ENCODE results near the gene RGSL1.

GRCh38 chr1:182525342-182525741 lies 75.4 kb downstream of the RGSL1 start:
- TF ChIP-seq CTCF (IDR thresholded peaks at IDR 0.05; ENCODE audit: borderline replicate concordance, extremely low read depth, low read length, poor library complexity, severe bottlenecking) (no peak), EZH2 (IDR thresholded peaks at IDR 0.05; ENCODE audit: borderline replicate concordance, low read depth, low read length, severe bottlenecking) (no peak)

All from DND-41 (cell line).